ENCODE measurements around the gene PPP1R1B. TPM values are rescaled to one million over a fixed set of nuclear protein-coding genes. Genes with fewer than 3 reads are reported as not detected.

PPP1R1B gene
- total RNA-seq, 1 experiment from 2014 or later, result not detected

GRCh38 chr17:39618246-39618913 lies 8.4 kb upstream of the PPP1R1B start:
- Mint-ChIP-seq H3K4me1 (ENCODE audit: low read depth, unreplicated experiment) (no peaks in the 10 kb centered on the region), H3K36me3 (ENCODE audit: insufficient read depth, unreplicated experiment) (no peaks in the 10 kb centered on the region), H3K27me3 (ENCODE audit: insufficient read depth, unreplicated experiment) (peaks cover 22% of the 10 kb centered on the region), H3K4me3 (ENCODE audit: unreplicated experiment) (peak overlapping the region; percentile 74), H3K9me3 (ENCODE audit: unreplicated experiment) (no peaks in the 10 kb centered on the region), H3K27ac (ENCODE audit: unreplicated experiment) (no peak overlapping the region)
- no peak for TF ChIP-seq CTCF (IDR thresholded peaks at IDR 0.05; ENCODE audit: insufficient read depth in 1 of 2, low read depth in 1 of 2, low read length in 1 of 2, severe bottlenecking in 1 of 2, unreplicated experiment in 1 of 2)
- H3K4me3 ChIP-seq (ENCODE audit: low read depth, low read length), result peak overlapping the region; percentile 37
- H3K4me1 ChIP-seq, result peaks cover 9% of the 10 kb centered on the region; the same call in 1 of the 2 replicates
- intact Hi-C loops (cut with micrococcal nuclease; ENCODE audit: unreplicated experiment), result no loop called here
- POLR2A ChIA-PET, result no interaction called here
- no TSS peak for BruUV-seq (replicated peaks)
- DNase-seq, result no peak
- CTCF ChIA-PET, result interaction anchor here (0.6 to 1.6 kb wide), 5 partner anchors 10 to 362 kb away, joined by 3 to 4 read pairs (median 4); partner anchors contain the start of genes PGAP3 and PSMD3
- no peaks in the 10 kb centered on the region for H3K9me3 ChIP-seq
- no peaks in the 10 kb centered on the region for H3K36me3 ChIP-seq (ENCODE audit: control insufficient read depth, insufficient read depth, low read length)
- H3K27me3 ChIP-seq (replicated peaks; ENCODE audit: control insufficient read depth, insufficient read depth, low read length), result peaks cover 4% of the 10 kb centered on the region; the same call in 1 of the 2 replicates

GRCh38 chr17:39618956-39619785 lies 7.6 kb upstream of the PPP1R1B start:
- TF ChIP-seq CTCF (IDR thresholded peaks at IDR 0.05; ENCODE audit: insufficient read depth in 1 of 2, low read depth in 1 of 2, low read length in 1 of 2, severe bottlenecking in 1 of 2, unreplicated experiment in 1 of 2), result no peak
- Mint-ChIP-seq H3K27me3 (ENCODE audit: insufficient read depth, unreplicated experiment) (peaks cover 22% of the 10 kb centered on the region), H3K4me1 (ENCODE audit: low read depth, unreplicated experiment) (no peaks in the 10 kb centered on the region), H3K9me3 (ENCODE audit: unreplicated experiment) (no peaks in the 10 kb centered on the region), H3K27ac (ENCODE audit: unreplicated experiment) (no peak overlapping the region), H3K36me3 (ENCODE audit: insufficient read depth, unreplicated experiment) (no peaks in the 10 kb centered on the region), H3K4me3 (ENCODE audit: unreplicated experiment) (peak overlapping the region; percentile 74)
- intact Hi-C loops (cut with micrococcal nuclease; ENCODE audit: unreplicated experiment), result no loop called here
- H3K9me3 ChIP-seq, result no peaks in the 10 kb centered on the region
- H3K27me3 ChIP-seq (replicated peaks; ENCODE audit: control insufficient read depth, insufficient read depth, low read length), result peaks cover 4% of the 10 kb centered on the region; the same call in 1 of the 2 replicates
- ChIA-PET POLR2A (no interaction called here), CTCF (interaction anchor here (0.6 to 3.6 kb wide), 7 partner anchors 9 to 361 kb away, joined by 3 to 44 read pairs (median 4); partner anchors contain the start of genes PGAP3, PNMT and PSMD3)
- peaks cover 14% of the 10 kb centered on the region; the same call in 1 of the 2 replicates for H3K4me1 ChIP-seq
- H3K4me3 ChIP-seq (ENCODE audit: low read depth, low read length), result peak overlapping the region; percentile 37
- no peak for DNase-seq
- BruUV-seq (replicated peaks), result no TSS peak
- no peaks in the 10 kb centered on the region for H3K36me3 ChIP-seq (ENCODE audit: control insufficient read depth, insufficient read depth, low read length)

- H3K4me3 ChIP-seq (ENCODE audit: low read depth, low read length), result no peak overlapping the region
- H3K9me3 Mint-ChIP-seq (ENCODE audit: unreplicated experiment), result no peaks in the 10 kb centered on the region
- H3K27ac Mint-ChIP-seq (ENCODE audit: unreplicated experiment), result no peak overlapping the region
- peaks cover 4% of the 10 kb centered on the region; the same call in 1 of the 2 replicates for H3K27me3 ChIP-seq (replicated peaks; ENCODE audit: control insufficient read depth, insufficient read depth, low read length)
- intact Hi-C loops (cut with micrococcal nuclease; ENCODE audit: unreplicated experiment), result no loop called here
- DNase-seq, result no peak
- peaks cover 14% of the 10 kb centered on the region; the same call in 1 of the 2 replicates for H3K4me1 ChIP-seq
- ChIA-PET CTCF (interaction anchor here (1.0 to 3.6 kb wide), 3 partner anchors 45 to 72 kb away, joined by 3 to 44 read pairs (median 6); partner anchors contain the start of gene PNMT), POLR2A (no interaction called here)
- no peak overlapping the region for H3K4me3 Mint-ChIP-seq (ENCODE audit: unreplicated experiment)
- H3K4me1 Mint-ChIP-seq (ENCODE audit: low read depth, unreplicated experiment), result no peaks in the 10 kb centered on the region
- peaks cover 19% of the 10 kb centered on the region for H3K27me3 Mint-ChIP-seq (ENCODE audit: insufficient read depth, unreplicated experiment)
- H3K36me3 Mint-ChIP-seq (ENCODE audit: insufficient read depth, unreplicated experiment), result no peaks in the 10 kb centered on the region
- no peak for TF ChIP-seq CTCF (IDR thresholded peaks at IDR 0.05; ENCODE audit: insufficient read depth in 1 of 2, low read depth in 1 of 2, low read length in 1 of 2, severe bottlenecking in 1 of 2, unreplicated experiment in 1 of 2)
- no TSS peak for BruUV-seq (replicated peaks)
- H3K36me3 ChIP-seq (ENCODE audit: control insufficient read depth, insufficient read depth, low read length), result no peaks in the 10 kb centered on the region
- H3K9me3 ChIP-seq, result no peaks in the 10 kb centered on the region
Observed at GRCh38 chr17:39619786-39620101, 7.0 kb upstream of the PPP1R1B start.
